ENCODE measurements around the gene NCS1.

NCS1 gene

GRCh38 chr9:130138171-130138653 is 34.0 kb upstream of the NCS1 start:
- H3K9ac ChIP-seq (ENCODE audit: low read length) = peak overlapping the region; percentile 9

GRCh38 chr9:130138791-130139190 is 33.4 kb upstream of the NCS1 start:
- no peak overlapping the region for H3K4me3 ChIP-seq (ENCODE audit: low read length)
- H3K9me3 ChIP-seq (ENCODE audit: control insufficient read depth, low read depth, low read length) = no peaks in the 10 kb centered on the region
- H3K27ac ChIP-seq (ENCODE audit: low read length) = peak overlapping the region; percentile 16
- H3K4me1 ChIP-seq (ENCODE audit: control insufficient read depth, low read depth, low read length) = peaks cover 26% of the 10 kb centered on the region
- H3K9ac ChIP-seq (ENCODE audit: low read length) = no peak overlapping the region
- H3K36me3 ChIP-seq (ENCODE audit: control insufficient read depth, low read depth, low read length) = no peaks in the 10 kb centered on the region
- H3K27me3 ChIP-seq (ENCODE audit: control insufficient read depth, insufficient read depth, low read length) = no peaks in the 10 kb centered on the region

More at GRCh38 chr9:130138171-130138653, 34.0 kb upstream of the NCS1 start:
- Histone ChIP-seq H3K27ac (ENCODE audit: low read length) (no peak overlapping the region), H3K9me3 (ENCODE audit: control insufficient read depth, low read depth, low read length) (no peaks in the 10 kb centered on the region), H3K36me3 (ENCODE audit: control insufficient read depth, low read depth, low read length) (no peaks in the 10 kb centered on the region), H3K4me3 (ENCODE audit: low read length) (no peak overlapping the region), H3K4me1 (ENCODE audit: control insufficient read depth, low read depth, low read length) (peaks cover 25% of the 10 kb centered on the region), H3K27me3 (ENCODE audit: control insufficient read depth, insufficient read depth, low read length) (no peaks in the 10 kb centered on the region)

- H3K4me1 ChIP-seq (ENCODE audit: control insufficient read depth, low read depth, low read length) = peaks cover 26% of the 10 kb centered on the region
- no peaks in the 10 kb centered on the region for H3K36me3 ChIP-seq (ENCODE audit: control insufficient read depth, low read depth, low read length)
- no peak overlapping the region for H3K27ac ChIP-seq (ENCODE audit: low read length)
- H3K27me3 ChIP-seq (ENCODE audit: control insufficient read depth, insufficient read depth, low read length) = no peaks in the 10 kb centered on the region
- no peaks in the 10 kb centered on the region for H3K9me3 ChIP-seq (ENCODE audit: control insufficient read depth, low read depth, low read length)
- H3K9ac ChIP-seq (ENCODE audit: low read length) = no peak overlapping the region
- H3K4me3 ChIP-seq (ENCODE audit: low read length) = no peak overlapping the region
Observed at GRCh38 chr9:130139251-130139650, 33.0 kb upstream of the NCS1 start.

GRCh38 chr9:130140706-130141105 is 31.5 kb upstream of the NCS1 start:
- Histone ChIP-seq H3K4me1 (ENCODE audit: control insufficient read depth, low read depth, low read length) (peaks cover 26% of the 10 kb centered on the region), H3K9ac (ENCODE audit: low read length) (no peak overlapping the region), H3K27ac (ENCODE audit: low read length) (no peak overlapping the region), H3K27me3 (ENCODE audit: control insufficient read depth, insufficient read depth, low read length) (no peaks in the 10 kb centered on the region), H3K36me3 (ENCODE audit: control insufficient read depth, low read depth, low read length) (no peaks in the 10 kb centered on the region), H3K9me3 (ENCODE audit: control insufficient read depth, low read depth, low read length) (no peaks in the 10 kb centered on the region), H3K4me3 (ENCODE audit: low read length) (no peak overlapping the region)

- no peaks in the 10 kb centered on the region for H3K27me3 ChIP-seq (ENCODE audit: control insufficient read depth, insufficient read depth, low read length)
- H3K27ac ChIP-seq (ENCODE audit: low read length) = no peak overlapping the region
- no peaks in the 10 kb centered on the region for H3K36me3 ChIP-seq (ENCODE audit: control insufficient read depth, low read depth, low read length)
- no peak overlapping the region for H3K4me3 ChIP-seq (ENCODE audit: low read length)
- no peaks in the 10 kb centered on the region for H3K9me3 ChIP-seq (ENCODE audit: control insufficient read depth, low read depth, low read length)
- peaks cover 26% of the 10 kb centered on the region for H3K4me1 ChIP-seq (ENCODE audit: control insufficient read depth, low read depth, low read length)
- no peak overlapping the region for H3K9ac ChIP-seq (ENCODE audit: low read length)
Observed at GRCh38 chr9:130142056-130142455, 30.1 kb upstream of the NCS1 start.

GRCh38 chr9:130142641-130143040 is 29.6 kb upstream of the NCS1 start:
- Histone ChIP-seq H3K4me1 (ENCODE audit: control insufficient read depth, low read depth, low read length) (peaks cover 24% of the 10 kb centered on the region), H3K9me3 (ENCODE audit: control insufficient read depth, low read depth, low read length) (no peaks in the 10 kb centered on the region), H3K27ac (ENCODE audit: low read length) (no peak overlapping the region), H3K36me3 (ENCODE audit: control insufficient read depth, low read depth, low read length) (no peaks in the 10 kb centered on the region), H3K9ac (ENCODE audit: low read length) (no peak overlapping the region), H3K4me3 (ENCODE audit: low read length) (no peak overlapping the region), H3K27me3 (ENCODE audit: control insufficient read depth, insufficient read depth, low read length) (no peaks in the 10 kb centered on the region)

- Histone ChIP-seq H3K27me3 (ENCODE audit: control insufficient read depth, insufficient read depth, low read length) (no peaks in the 10 kb centered on the region), H3K36me3 (ENCODE audit: control insufficient read depth, low read depth, low read length) (no peaks in the 10 kb centered on the region), H3K9me3 (ENCODE audit: control insufficient read depth, low read depth, low read length) (no peaks in the 10 kb centered on the region), H3K27ac (ENCODE audit: low read length) (no peak overlapping the region), H3K4me3 (ENCODE audit: low read length) (no peak overlapping the region), H3K9ac (ENCODE audit: low read length) (no peak overlapping the region), H3K4me1 (ENCODE audit: control insufficient read depth, low read depth, low read length) (peaks cover 19% of the 10 kb centered on the region)
Observed at GRCh38 chr9:130143279-130143893, 28.8 kb upstream of the NCS1 start.

GRCh38 chr9:130143958-130144366 is 28.2 kb upstream of the NCS1 start:
- Histone ChIP-seq H3K4me1 (ENCODE audit: control insufficient read depth, low read depth, low read length) (peaks cover 13% of the 10 kb centered on the region), H3K4me3 (ENCODE audit: low read length) (no peak overlapping the region), H3K27ac (ENCODE audit: low read length) (no peak overlapping the region), H3K36me3 (ENCODE audit: control insufficient read depth, low read depth, low read length) (no peaks in the 10 kb centered on the region), H3K9me3 (ENCODE audit: control insufficient read depth, low read depth, low read length) (no peaks in the 10 kb centered on the region), H3K27me3 (ENCODE audit: control insufficient read depth, insufficient read depth, low read length) (no peaks in the 10 kb centered on the region), H3K9ac (ENCODE audit: low read length) (no peak overlapping the region)

GRCh38 chr9:130144703-130145102 is 27.5 kb upstream of the NCS1 start:
- no peak overlapping the region for H3K4me3 ChIP-seq (ENCODE audit: low read length)
- no peaks in the 10 kb centered on the region for H3K36me3 ChIP-seq (ENCODE audit: control insufficient read depth, low read depth, low read length)
- no peak overlapping the region for H3K9ac ChIP-seq (ENCODE audit: low read length)

GRCh38 chr9:130145658-130146057 is 26.5 kb upstream of the NCS1 start:
- no peaks in the 10 kb centered on the region for H3K27me3 ChIP-seq (ENCODE audit: control insufficient read depth, insufficient read depth, low read length)
- H3K4me1 ChIP-seq (ENCODE audit: control insufficient read depth, low read depth, low read length) = peaks cover 10% of the 10 kb centered on the region
- no peaks in the 10 kb centered on the region for H3K36me3 ChIP-seq (ENCODE audit: control insufficient read depth, low read depth, low read length)
- no peak overlapping the region for H3K9ac ChIP-seq (ENCODE audit: low read length)
- H3K4me3 ChIP-seq (ENCODE audit: low read length) = no peak overlapping the region
- no peaks in the 10 kb centered on the region for H3K9me3 ChIP-seq (ENCODE audit: control insufficient read depth, low read depth, low read length)
- H3K27ac ChIP-seq (ENCODE audit: low read length) = no peak overlapping the region

More at GRCh38 chr9:130144703-130145102, 27.5 kb upstream of the NCS1 start:
- no peaks in the 10 kb centered on the region for H3K9me3 ChIP-seq (ENCODE audit: control insufficient read depth, low read depth, low read length)
- peaks cover 10% of the 10 kb centered on the region for H3K4me1 ChIP-seq (ENCODE audit: control insufficient read depth, low read depth, low read length)
- H3K27ac ChIP-seq (ENCODE audit: low read length) = no peak overlapping the region
- H3K27me3 ChIP-seq (ENCODE audit: control insufficient read depth, insufficient read depth, low read length) = no peaks in the 10 kb centered on the region

GRCh38 chr9:130147198-130147597 is 25.0 kb upstream of the NCS1 start:
- Histone ChIP-seq H3K36me3 (ENCODE audit: control insufficient read depth, low read depth, low read length) (no peaks in the 10 kb centered on the region), H3K9ac (ENCODE audit: low read length) (no peak overlapping the region), H3K27me3 (ENCODE audit: control insufficient read depth, insufficient read depth, low read length) (no peaks in the 10 kb centered on the region), H3K9me3 (ENCODE audit: control insufficient read depth, low read depth, low read length) (no peaks in the 10 kb centered on the region), H3K4me1 (ENCODE audit: control insufficient read depth, low read depth, low read length) (peaks cover 10% of the 10 kb centered on the region), H3K4me3 (ENCODE audit: low read length) (no peak overlapping the region), H3K27ac (ENCODE audit: low read length) (no peak overlapping the region)

- no peaks in the 10 kb centered on the region for H3K9me3 ChIP-seq (ENCODE audit: control insufficient read depth, low read depth, low read length)
- no peak overlapping the region for H3K27ac ChIP-seq (ENCODE audit: low read length)
- no peaks in the 10 kb centered on the region for H3K27me3 ChIP-seq (ENCODE audit: control insufficient read depth, insufficient read depth, low read length)
- H3K36me3 ChIP-seq (ENCODE audit: control insufficient read depth, low read depth, low read length) = no peaks in the 10 kb centered on the region
- H3K4me3 ChIP-seq (ENCODE audit: low read length) = no peak overlapping the region
- H3K4me1 ChIP-seq (ENCODE audit: control insufficient read depth, low read depth, low read length) = peaks cover 4% of the 10 kb centered on the region
- no peak overlapping the region for H3K9ac ChIP-seq (ENCODE audit: low read length)
Observed at GRCh38 chr9:130147910-130148309, 24.3 kb upstream of the NCS1 start.

All from iPS-18a (cell line).